Thoracic aorta (tissue), 2 donors: ENCODE data around the gene CNIH3. TPM values are rescaled to one million over a fixed set of nuclear protein-coding genes. Genes with fewer than 3 reads are reported as not detected.

Experiments
- ATAC-seq: fragments of 150-250 bp; one replicate; pipeline ENCODE4 v1.8.0; 2017; ENCODE audit warnings: low read depth; ENCODE audit not compliant: insufficient number of reproducible peaks, low FRiP score
- DNase-seq: peaks from one replicate; pipeline ENCODE4 v3.0.0-alpha.2; 2020; ENCODE audit warnings: low spot score
- H3K27ac ChIP-seq, 2 donors: fragments of 200-600 bp; sonication (generic); 1 replicate in 1 of 2; 2 replicates in 1 of 2; pipeline ENCODE4 v1.5.1; 2016; ENCODE audit warnings: mild to moderate bottlenecking in 2 of 2, moderate library complexity in 2 of 2
- H3K27me3 ChIP-seq: fragments of 200-600 bp; sonication (generic); replicated peaks from 2 replicates; pipeline ENCODE4 v1.6.0; 2016; ENCODE audit warnings: mild to moderate bottlenecking; ENCODE audit not compliant: insufficient read depth
- H3K36me3 ChIP-seq: fragments of 200-600 bp; sonication (generic); one replicate; pipeline ENCODE4 v1.5.1; 2016
- H3K4me1 ChIP-seq, 2 donors: fragments of 200-600 bp; sonication (generic); 1 replicate in 1 of 2; 2 replicates in 1 of 2; pipeline versions ENCODE4 v1.5.1 to v1.6.0; 2016; ENCODE audit warnings: low read depth in 2 of 2, mild to moderate bottlenecking in 1 of 2; ENCODE audit not compliant: control insufficient read depth in 1 of 2
- H3K4me3 ChIP-seq: fragments of 200-600 bp; sonication (generic); 2 replicates; pipeline ENCODE4 v1.5.1; 2016; ENCODE audit warnings: mild to moderate bottlenecking
- H3K9me3 ChIP-seq: fragments of 200-600 bp; sonication (generic); 2 replicates; pipeline ENCODE4 v1.5.1; 2016
- CTCF ChIP-seq: fragments of 200-600 bp; sonication (generic); IDR thresholded peaks from one replicate; pipeline ENCODE4 v1.5.1; 2019; ENCODE audit warnings: antibody characterized with exemption
- total RNA-seq, 2 donors: library from RNA; depleted of rRNA; stranded (reverse); fragments of >200 nt; gene quantifications; one replicate each; pipeline versions ENCODE4 v1.1.0 to v1.2.3, GENCODE V29; 2016

CNIH3 gene
- total RNA-seq, 2 donors from 2014 or later: 0.21 TPM; not detected in 1

- Histone ChIP-seq H3K27me3 (no peaks in the 10 kb centered on the region), H3K36me3 (no peaks in the 10 kb centered on the region), H3K27ac (no peak overlapping the region), H3K9me3 (no peaks in the 10 kb centered on the region), H3K4me1 (no peaks in the 10 kb centered on the region), H3K4me3 (no peak overlapping the region)
- DNase-seq: no peak
- TF ChIP-seq CTCF: no peak
- no peak for ATAC-seq
Measured at GRCh38 chr1:224763126-224763775, 147.1 kb downstream of the CNIH3 start.

- no peak for TF ChIP-seq CTCF
- no peaks in the 10 kb centered on the region for H3K27me3 ChIP-seq
- no peaks in the 10 kb centered on the region for H3K4me1 ChIP-seq
- no peak overlapping the region for H3K4me3 ChIP-seq
- H3K27ac ChIP-seq: no peak overlapping the region
- H3K9me3 ChIP-seq: no peaks in the 10 kb centered on the region
- H3K36me3 ChIP-seq: no peaks in the 10 kb centered on the region
- ATAC-seq (no peak), DNase-seq (no peak)
Measured at GRCh38 chr1:224766266-224766665, 150.1 kb downstream of the CNIH3 start.

GRCh38 chr1:224767031-224767430 is 150.9 kb downstream of the CNIH3 start:
- Histone ChIP-seq H3K36me3 (no peaks in the 10 kb centered on the region), H3K4me3 (no peak overlapping the region), H3K27ac (no peak overlapping the region), H3K27me3 (no peaks in the 10 kb centered on the region), H3K4me1 (no peaks in the 10 kb centered on the region), H3K9me3 (no peaks in the 10 kb centered on the region)
- no peak for TF ChIP-seq CTCF
- ATAC-seq (no peak), DNase-seq (no peak)

GRCh38 chr1:224767676-224768075 is 151.6 kb downstream of the CNIH3 start:
- no peak overlapping the region for H3K27ac ChIP-seq
- no peaks in the 10 kb centered on the region for H3K9me3 ChIP-seq
- H3K4me3 ChIP-seq: no peak overlapping the region
- DNase-seq (no peak), ATAC-seq (no peak)
- no peak for TF ChIP-seq CTCF
- no peaks in the 10 kb centered on the region for H3K27me3 ChIP-seq
- no peaks in the 10 kb centered on the region for H3K4me1 ChIP-seq
- no peaks in the 10 kb centered on the region for H3K36me3 ChIP-seq

- Histone ChIP-seq H3K36me3 (no peaks in the 10 kb centered on the region), H3K4me1 (no peaks in the 10 kb centered on the region), H3K27ac (no peak overlapping the region), H3K9me3 (no peaks in the 10 kb centered on the region), H3K27me3 (no peaks in the 10 kb centered on the region), H3K4me3 (no peak overlapping the region)
- TF ChIP-seq CTCF: no peak
- ATAC-seq (no peak), DNase-seq (no peak)
Measured at GRCh38 chr1:224768971-224769370, 152.9 kb downstream of the CNIH3 start.
